Stimulated activated CD4-positive, alpha-beta T cell treated with anti-CD3 and anti-CD28 coated beads, Interleukin-12 subunit alpha, Interleukin-12 subunit beta, amount 100 ng/mL, for 48 hours (primary cell): ENCODE measurements around the gene EIF2S2.

Source experiments
- DNase-seq, 3 donors: peaks; one replicate each; pipeline ENCODE4 v3.0.0-alpha.2; 2020; ENCODE audit warnings: low read depth in 2 of 3, low spot score in 1 of 3

Gene EIF2S2

GRCh38 chr20:34065260-34065659 is 46.8 kb downstream of the EIF2S2 start:
- DNase-seq: no peak

GRCh38 chr20:34064286-34064685 is 47.8 kb downstream of the EIF2S2 start:
- no peak for DNase-seq

DNA sequence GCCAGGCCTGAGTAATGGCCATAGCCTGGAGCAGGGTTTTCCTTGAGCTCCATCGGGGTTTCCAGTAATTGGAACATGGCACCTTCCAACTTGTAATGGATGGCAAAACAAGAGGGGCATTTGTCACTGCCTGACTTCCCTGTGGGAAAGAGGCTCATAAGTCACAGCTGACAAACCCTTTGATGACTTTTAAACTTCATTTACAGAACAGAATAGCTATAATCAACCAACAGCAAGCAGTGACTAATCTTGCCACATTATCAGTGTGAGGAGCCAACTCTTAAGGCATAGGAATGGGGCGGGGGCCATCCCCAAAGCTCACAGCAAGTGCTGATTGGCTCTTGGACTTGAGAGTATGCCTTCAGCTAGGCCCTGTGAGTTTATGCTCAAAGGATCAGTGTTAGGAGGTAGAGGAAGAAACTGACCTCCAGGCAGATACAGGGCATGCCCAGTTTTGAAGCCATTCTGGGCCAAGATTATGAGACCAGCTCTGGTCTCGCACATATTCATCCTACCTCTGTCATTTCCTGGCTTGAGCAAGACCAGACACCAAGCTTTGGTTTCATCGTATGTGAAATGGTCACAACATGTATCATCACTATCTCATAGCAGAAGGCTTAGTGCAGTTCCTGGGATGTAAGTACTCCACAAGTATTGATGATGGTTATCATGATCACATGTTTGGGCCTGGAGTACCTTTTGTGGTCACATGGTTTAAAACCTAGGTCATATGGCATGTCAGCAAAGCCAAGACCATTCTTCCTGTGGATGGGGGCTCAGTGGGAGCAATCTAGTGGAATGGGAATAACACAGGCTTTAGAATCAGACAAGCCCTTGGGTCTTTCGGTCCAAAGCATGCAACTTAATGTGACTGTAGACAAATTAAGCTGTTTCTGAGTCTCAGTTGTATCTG is 49.2 kb downstream of the EIF2S2 start:
- no peak for DNase-seq

DNA sequence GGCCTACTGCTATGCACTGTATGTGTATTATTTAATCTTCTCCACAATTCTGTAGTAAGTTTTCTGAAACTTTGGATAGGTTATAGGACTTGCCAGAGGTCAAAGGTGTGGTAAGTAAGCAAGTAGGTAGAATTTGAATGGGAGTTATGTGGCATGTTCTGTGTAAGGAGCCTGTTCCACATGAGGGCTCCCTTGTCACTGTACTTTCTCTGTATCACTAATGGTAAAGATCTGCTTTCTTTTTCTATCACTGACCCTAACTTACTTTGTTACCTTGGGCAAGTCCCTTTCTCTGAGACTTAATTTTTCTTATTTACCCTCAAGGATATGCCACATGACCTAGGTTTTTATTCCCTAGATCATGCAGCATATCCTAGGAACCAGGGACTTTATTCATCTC is 50.3 kb downstream of the EIF2S2 start:
- DNase-seq: no peak

GRCh38 chr20:34060970-34061369 is 51.1 kb downstream of the EIF2S2 start:
- no peak for DNase-seq

DNA sequence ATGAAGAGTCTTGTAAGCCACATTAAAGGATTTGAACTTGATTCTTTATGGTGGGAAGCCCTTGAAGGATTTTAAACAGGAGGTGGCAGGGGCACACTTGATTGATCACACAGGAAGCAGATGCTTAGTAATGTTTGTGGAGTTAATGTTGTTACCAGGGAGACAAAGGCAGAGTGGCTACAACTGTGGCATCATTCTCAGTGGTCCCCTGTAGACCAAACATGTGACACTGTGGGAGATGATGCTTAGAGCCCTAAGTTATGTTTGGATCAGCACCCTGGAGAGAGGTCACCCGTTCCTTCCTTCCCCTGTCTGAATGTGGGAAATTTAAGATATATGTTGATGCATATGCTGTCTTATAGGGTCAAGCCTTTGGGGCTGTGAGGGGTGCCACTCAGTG is 53.2 kb downstream of the EIF2S2 start:
- DNase-seq: no peak

DNA sequence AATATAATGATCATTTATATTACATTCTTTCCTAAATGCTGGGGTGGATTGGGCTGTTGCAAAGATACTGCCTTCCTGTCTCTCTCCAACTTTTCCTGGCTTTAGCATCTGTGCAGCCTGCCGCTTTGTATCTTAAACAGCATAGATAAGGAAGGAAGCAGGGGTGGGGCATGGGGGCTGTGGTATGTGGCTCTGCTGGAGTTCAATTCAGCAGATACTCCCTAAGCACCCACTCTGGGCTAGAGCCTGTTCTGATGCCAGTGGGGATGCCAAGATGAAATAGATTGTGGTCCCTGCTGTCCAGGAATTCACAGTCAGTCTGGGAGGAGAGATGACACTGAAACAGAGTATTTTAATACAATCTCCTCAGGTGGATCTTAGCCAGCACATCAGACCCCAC is 56.8 kb downstream of the EIF2S2 start:
- no peak for DNase-seq

DNA sequence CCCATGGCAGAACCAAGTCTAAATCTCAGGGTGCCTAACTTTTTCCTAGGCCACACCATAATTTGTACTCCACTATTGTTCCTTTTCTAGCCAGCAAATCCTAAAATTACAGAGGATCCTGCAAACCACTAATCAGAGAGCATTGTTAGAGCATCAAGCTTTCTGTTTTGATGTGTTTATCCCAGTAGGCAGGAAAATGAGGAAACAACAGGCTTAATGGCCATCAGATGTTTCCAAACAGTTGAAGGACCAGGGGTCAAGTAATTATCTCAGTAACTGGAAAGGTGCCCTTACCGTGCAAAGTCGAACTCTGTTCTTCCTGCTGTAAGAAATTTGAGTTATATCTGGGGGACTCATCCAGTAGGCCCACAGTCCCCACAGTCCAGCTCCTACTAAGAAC is 59.6 kb downstream of the EIF2S2 start:
- DNase-seq: no peak

GRCh38 chr20:34049897-34050695 is 61.9 kb downstream of the EIF2S2 start:
- DNase-seq: no peak

- no peak for DNase-seq
These were observed 62.7 kb downstream of the EIF2S2 start for GRCh38 chr20:34049389-34049788.

- DNase-seq: no peak
These were observed 64.1 kb downstream of the EIF2S2 start for GRCh38 chr20:34047917-34048316.

- no peak for DNase-seq
These were observed 64.9 kb downstream of the EIF2S2 start for GRCh38 chr20:34047010-34047687.

DNA sequence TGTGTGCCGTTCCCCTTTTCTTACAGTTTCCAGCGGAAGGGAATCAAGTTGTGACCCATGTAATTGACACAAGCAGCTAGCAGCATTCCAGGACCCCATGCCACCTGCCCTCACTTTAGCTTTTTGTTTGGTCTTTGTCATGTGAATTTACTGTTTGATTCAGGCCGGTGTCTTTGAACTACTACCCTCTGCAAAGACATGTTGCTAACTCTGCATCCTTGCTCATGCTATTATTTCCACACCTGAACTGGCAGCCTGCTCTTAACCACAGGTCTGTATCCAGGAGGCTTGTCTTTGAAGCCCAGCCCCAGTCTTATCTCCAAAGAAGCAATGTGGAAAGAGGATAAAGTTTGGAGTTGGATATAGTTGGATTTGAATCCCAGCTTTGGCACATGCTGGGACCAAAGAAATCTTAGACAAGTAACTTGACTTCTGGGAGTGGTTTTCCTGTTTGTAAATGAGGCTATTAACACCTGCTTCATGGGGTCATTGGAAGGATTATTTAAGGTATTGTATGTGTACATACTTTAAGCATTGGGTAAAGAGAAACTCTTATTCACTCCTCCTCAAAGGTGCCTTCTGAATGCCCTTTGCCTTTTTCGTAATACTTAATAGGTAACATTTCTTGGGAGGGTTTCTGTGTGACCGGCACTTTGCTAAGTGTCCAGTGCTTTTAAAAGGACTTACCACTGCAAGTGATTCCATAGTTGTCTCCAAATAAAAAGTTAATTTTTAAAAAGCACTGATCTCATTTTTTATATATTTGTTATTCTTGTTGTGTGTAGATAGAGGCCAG is 65.9 kb downstream of the EIF2S2 start:
- DNase-seq: no peak

DNA sequence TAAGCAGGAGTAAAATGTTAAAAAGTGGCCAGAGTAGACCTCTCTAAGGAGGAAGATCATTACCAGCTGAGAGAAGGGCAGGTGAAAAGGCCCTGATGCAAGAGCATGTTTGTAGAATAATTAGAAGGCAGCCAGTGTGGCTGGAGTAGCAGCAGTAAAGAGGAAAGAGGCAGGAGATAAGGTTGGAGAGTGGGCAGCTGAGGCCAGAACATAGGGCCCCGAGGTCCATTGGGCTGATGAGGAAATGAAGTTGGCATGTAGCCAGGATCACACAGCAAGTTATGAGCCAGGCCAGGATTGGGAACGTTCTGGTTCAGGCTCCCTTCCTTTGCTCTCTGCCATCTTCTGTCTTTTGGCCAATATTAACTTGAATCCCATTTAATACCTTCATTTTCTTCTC is 66.7 kb downstream of the EIF2S2 start:
- DNase-seq: no peak

DNA sequence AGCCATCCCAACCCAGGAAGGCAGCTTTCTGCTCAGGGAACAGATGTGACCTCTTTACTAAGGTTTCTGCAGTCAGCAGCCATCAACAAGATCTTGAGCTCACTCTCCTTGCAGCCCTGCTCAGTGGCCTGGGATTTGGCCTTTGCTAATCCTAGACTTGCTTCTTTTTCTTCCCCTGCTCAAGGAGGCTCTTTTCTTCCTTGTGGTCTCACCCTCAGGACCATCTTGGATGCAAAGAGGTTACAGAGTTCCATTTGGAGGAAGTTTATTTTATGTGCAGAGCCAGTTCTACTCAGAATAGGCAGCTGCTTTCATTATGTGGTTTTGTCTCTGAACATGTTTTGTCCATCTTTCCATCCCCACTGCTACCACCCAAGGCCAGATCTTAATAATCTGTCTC is 69.0 kb downstream of the EIF2S2 start:
- DNase-seq: no peak

- DNase-seq: no peak
These were observed 69.8 kb downstream of the EIF2S2 start for GRCh38 chr20:34042262-34042661.

- no peak for DNase-seq
These were observed 70.8 kb downstream of the EIF2S2 start for GRCh38 chr20:34041226-34041625.

DNA sequence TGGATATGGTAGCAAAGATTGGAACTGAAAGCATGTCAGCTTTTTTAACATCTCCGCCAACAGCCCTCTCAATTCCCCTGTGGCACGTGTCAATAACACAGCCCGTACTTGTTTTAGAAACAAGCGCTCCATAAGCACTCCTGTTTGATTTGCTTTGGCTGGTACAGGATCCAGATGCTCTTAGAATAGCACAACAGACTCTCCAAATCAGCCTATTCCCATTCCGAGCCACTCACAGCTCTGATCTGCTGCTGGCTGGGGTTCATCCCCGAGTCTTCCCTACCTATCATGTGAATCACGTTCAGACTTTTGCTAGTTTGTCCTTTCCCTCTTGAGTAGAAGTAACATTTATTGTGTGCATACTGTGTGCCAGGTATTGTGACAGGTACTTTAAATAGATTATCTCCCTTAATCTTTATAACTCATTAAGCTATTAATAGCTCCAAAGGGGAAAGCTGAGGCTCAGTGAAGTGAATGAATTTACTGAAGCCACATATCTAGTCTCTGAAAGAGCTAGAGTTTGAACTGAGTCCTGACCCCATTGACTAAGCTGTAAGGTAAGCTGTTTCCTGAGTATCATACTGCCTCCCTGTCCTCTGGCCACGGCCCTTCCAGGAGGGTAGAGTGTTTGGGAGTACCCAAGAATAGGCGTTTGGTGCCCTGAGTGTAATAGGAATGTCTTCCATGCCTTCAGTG is 71.6 kb downstream of the EIF2S2 start:
- no peak for DNase-seq
